LNCaP clone FGC (cell line): ENCODE results near the gene TLR1.
"Not testable (repeated sequence)": the region's sequence is repeated elsewhere in the genome, so short reads cannot be mapped to it uniquely, and the experiment has no call there.

ENCODE experiments used
- DNase-seq: peaks from one replicate; pipeline ENCODE4 v3.0.0-alpha.2; 2011; ENCODE audit warnings: low read depth
- H3K4me3 ChIP-seq: 2 replicates; pipeline ENCODE4 v1.5.1; 2011; ENCODE audit warnings: mild to moderate bottlenecking, low read depth, low read length, control low read depth
- TF ChIP-seq, protein P1 (sequence below): IDR thresholded peaks from 2 replicates; pipeline ENCODE4 v1.5.1; 2012; ENCODE audit warnings: mild to moderate bottlenecking; ENCODE audit not compliant: control insufficient read depth, insufficient read depth; ENCODE audit errors: extremely low read depth

TLR1 gene

DNA sequence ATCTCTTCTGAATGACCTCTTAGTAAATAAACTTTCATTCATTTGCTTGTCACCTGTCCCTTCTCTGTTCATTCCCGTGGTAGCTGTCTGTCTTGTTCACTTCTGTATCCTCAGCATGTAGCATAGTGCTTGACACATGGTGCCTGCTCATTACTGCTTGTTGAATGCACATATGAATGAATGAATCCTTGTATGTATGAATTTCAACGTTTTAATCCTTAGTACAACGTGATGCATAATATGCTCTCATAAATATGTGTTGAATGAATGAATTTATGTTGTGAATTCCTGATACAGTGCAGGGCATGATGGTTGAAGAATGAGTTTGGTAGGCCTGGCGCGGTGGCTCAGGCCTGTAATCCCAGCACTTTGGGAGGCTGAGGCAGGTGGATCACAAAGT lies 24.8 kb downstream of the TLR1 start:
- H3K4me3 ChIP-seq, result no peak overlapping the region
- no peak for DNase-seq
- TF ChIP-seq, protein P1, sequence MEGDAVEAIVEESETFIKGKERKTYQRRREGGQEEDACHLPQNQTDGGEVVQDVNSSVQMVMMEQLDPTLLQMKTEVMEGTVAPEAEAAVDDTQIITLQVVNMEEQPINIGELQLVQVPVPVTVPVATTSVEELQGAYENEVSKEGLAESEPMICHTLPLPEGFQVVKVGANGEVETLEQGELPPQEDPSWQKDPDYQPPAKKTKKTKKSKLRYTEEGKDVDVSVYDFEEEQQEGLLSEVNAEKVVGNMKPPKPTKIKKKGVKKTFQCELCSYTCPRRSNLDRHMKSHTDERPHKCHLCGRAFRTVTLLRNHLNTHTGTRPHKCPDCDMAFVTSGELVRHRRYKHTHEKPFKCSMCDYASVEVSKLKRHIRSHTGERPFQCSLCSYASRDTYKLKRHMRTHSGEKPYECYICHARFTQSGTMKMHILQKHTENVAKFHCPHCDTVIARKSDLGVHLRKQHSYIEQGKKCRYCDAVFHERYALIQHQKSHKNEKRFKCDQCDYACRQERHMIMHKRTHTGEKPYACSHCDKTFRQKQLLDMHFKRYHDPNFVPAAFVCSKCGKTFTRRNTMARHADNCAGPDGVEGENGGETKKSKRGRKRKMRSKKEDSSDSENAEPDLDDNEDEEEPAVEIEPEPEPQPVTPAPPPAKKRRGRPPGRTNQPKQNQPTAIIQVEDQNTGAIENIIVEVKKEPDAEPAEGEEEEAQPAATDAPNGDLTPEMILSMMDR, result no peak

DNA sequence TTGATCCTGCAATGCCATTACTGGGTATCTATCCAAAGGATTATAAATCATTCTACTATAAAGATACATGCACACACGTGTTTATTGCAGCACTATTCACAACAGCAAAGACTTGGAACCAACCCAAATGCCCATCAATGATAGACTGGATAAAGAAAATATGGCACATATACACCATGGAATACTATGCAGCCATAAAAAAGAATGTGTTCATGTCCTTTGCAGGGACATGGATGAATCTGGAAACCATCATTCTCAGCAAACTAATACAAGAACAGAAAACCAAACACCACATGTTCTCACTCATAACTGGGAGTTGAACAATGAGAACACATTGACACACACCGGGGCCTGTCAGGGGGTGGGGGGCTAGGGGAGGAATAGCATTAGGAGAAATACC lies 26.7 kb downstream of the TLR1 start:
- DNase-seq, H3K4me3 ChIP-seq: not testable (repeated sequence)

DNA sequence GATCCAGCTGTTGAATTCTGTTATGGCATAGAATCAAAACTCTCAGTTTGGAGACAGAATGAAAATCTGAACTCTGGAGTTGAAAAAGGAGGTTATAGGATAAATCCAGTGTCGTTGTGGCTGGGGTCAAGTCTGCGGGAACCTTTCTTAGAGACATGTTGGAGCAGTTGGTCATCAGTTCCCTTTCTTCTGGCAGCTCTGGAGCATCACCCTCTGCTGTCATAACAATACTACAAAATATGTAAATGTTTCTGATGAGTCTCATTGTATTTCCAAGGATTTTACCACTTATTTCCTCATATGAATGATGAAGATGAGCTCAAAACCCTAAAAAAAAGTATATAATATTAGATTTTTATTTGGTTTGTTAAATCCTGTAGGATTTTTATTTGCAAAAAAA lies 29.3 kb downstream of the TLR1 start:
- TF ChIP-seq, protein P1, result no peak
- no peak for DNase-seq
- H3K4me3 ChIP-seq, result no peak overlapping the region

DNA sequence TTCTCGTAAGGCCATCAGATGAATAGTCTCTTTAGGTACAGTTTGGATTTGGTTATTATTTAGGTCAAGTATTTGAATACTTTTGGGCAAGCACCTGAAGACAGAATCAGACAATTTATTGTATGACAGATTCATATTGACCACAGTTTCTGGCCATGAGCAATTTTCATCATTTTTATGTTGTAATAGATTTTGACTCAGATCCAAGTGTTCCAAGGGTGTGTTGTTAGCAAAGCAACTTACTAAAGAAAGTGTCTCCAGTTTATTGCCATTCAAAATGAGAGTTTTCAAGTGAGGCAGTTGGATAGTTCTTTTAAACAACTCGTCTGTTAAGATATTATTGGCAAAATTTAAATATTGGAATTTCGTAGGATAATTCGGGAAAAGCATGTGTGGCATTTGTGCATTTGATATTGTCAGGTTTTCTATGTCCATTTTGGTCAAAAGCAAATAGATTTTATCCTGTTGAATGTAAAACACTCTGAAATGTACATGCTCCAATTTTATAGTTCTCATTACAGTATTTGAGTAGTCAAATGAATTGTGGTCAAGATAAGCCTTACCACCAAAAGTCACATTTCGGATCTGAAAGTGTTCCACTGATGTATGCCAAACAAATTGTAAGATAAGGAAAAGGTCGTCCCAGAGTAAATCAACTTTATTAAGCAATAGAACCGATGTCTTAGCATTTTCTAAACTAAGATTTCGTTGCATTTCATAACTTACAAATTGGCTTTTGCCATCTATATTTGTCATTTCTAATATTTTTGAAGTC lies 30.2 kb downstream of the TLR1 start:
- DNase-seq, result no peak
- no peak overlapping the region for H3K4me3 ChIP-seq
- TF ChIP-seq, protein P1, result no peak

DNA sequence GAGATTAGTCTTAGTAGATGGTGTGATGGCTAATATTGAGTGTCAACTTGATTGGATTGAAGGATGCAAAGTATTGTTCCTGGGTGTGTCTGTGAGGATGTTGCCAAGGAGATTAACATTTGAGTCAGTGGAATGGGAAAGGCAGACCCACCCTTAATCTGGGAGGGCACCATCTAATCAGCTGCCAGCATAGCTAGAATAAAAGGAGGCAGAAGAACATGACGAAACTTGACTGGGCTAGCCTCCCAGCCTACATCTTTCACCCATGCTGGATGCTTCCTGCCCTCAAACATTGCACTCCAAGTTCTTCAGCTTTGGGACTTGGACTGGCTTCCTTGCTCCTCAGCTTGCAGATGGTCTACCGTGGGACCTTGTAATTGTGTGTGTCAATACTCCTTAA lies 34.3 kb downstream of the TLR1 start:
- not testable (repeated sequence) for DNase-seq, H3K4me3 ChIP-seq

DNA sequence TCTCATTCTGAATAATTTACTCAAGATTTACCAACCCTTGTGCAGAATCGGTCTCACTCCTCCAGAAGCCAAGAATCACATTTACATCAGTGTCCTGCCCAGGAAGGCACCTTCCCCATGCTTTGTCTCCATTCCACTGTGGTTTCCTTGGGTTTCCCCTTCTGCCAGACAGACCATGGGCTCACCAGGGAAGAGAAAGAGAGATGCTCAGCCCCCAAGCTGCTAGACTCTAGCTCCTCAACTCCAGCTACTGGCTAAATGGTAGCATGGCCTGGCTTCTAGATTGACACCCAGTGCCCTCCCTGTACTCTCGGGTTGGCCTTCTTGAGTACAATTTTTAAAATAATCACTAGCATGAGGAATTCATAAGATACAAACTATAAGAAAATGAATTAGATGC lies 34.7 kb downstream of the TLR1 start:
- TF ChIP-seq, protein P1, result no peak
- DNase-seq, result no peak
- no peak overlapping the region for H3K4me3 ChIP-seq

DNA sequence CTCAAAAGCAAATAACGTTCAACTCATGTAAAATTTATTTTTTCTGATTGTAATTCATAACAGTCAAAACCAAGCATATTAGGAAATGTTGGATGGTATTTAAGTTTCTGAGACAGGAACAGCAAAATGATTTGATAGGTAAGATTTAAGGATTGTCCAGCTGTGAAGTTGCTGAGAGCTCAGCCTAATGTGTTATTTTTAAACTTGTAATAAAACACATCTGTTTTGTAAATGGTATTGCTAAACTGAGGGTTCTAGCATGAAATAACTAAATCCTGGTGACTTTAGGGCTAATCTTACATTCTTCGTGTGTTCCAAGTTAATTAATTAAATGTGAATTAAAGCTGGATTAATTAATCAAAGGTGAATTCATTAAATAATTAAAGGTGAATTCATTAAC lies 35.1 kb downstream of the TLR1 start:
- DNase-seq, result no peak
- TF ChIP-seq, protein P1, result no peak
- H3K4me3 ChIP-seq, result no peak overlapping the region

DNA sequence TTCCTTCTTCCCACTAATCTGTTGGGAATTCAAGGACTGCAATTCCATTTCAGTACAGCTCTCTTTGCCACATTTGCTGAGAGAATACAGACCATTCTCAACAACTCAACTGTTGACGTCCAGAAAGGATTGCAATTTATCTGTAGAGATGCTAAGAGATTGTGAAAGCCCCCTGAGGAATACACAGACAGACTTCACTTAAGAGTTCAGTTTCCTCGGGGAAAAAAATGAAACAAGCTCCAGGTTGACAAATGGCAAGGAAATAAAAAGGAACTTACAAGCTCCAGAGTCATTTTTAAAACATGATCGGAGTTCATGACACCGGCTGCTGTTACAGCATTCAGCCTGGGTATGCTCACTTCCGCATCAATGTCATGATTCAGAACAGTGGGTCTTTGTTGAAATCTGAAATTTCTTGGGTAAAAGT lies 35.6 kb downstream of the TLR1 start:
- no peak for DNase-seq
- H3K4me3 ChIP-seq, result no peak overlapping the region
- TF ChIP-seq, protein P1, result no peak

DNA sequence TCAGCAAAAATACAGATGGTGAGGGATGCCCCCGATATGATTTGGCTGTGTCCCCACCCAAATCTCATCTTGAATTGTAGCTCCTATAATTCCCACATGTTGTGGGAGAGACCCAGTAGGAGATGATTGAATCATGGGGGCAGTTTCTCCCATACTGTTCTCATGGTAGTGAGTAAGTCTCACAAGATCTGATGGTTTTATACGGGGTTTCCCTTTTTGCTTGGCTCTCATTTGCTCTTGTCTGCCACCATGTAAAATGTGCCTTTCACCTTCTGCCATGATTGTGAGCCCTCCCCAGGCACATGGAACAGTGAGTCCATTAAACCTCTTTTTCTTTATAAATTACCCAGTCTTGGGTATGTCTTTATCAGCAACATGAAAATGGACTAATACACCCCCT lies 37.7 kb downstream of the TLR1 start:
- not testable (repeated sequence) for H3K4me3 ChIP-seq, DNase-seq
